GM21526 (cell line): ENCODE results near the gene IMPG2.

Experiments used
- ATAC-seq: cut with Tn5 transposase; IDR thresholded peaks from one replicate; pipeline ENCODE4 v1.9.1; 2021; ENCODE audit warnings: moderate library complexity; ENCODE audit not compliant: unreplicated experiment, low FRiP score

IMPG2 gene

DNA sequence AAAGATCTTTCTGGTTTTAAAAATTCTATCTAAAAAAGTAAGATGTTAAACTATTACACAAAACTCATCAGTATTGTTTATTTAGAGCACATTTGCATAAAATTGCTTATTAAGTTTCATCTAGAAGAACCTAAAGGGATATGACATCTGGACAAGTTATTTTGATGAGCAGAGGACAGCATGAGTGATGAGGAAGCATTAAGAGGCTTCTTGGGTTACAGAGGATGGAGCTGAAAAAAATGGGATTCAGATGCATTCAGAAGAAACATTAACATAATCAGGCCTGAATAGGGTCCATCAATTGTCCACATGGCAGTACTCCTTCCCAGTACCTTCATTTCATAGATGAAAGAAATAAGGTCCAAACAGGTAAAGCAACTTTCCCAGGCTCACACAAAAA is 41.6 kb downstream of the IMPG2 start:
- no peak for ATAC-seq

GRCh38 chr3:101273608-101274007 is 46.8 kb downstream of the IMPG2 start:
- no peak for ATAC-seq

DNA sequence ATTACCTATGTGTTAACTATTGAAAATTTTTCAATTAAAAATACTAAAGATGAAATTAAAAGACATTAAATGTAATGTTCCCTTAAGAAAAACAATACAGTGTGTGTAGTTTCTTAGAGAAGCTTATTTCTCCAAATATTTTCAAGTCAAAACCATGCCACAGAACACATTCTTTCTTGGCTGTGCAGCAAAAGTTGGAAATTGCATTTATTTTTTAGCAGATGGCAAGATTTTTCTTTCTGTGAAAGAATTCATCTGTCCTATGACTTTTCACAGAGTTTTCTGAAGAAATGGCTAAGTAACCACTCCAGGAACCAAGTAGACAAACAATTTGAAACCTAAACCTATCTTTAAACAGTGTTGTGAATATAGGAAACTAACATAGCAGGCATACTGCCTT is 47.2 kb downstream of the IMPG2 start:
- no peak for ATAC-seq

- ATAC-seq: no peak
Measured at GRCh38 chr3:101271728-101272127, 48.6 kb downstream of the IMPG2 start.

- no peak for ATAC-seq
Measured at GRCh38 chr3:101270149-101270548, 50.2 kb downstream of the IMPG2 start.

- ATAC-seq: no peak
Measured at GRCh38 chr3:101268971-101269671, 51.3 kb downstream of the IMPG2 start.

- ATAC-seq: no peak
Measured at GRCh38 chr3:101268141-101268540, 52.2 kb downstream of the IMPG2 start.

DNA sequence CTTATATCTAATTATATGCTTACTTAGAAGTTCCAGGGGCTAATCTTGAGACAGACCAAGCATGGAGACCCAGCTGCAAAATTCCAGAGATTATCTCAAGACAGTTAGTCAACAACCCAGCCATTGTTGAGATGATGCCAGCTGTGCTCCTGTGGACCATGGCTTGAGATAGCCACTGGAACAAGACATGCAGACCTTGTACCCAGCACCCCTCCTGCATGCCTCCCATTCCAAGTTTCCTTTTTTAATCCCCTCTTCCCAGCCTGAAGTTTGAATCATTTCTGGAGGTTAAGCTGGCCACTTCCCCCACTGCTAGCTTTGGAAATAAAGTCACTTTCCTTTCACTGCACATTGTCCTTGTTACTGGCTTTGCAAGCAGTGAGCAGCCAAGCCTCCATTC is 53.8 kb downstream of the IMPG2 start:
- ATAC-seq: no peak

- no peak for ATAC-seq
Measured at GRCh38 chr3:101266071-101266470, 54.3 kb downstream of the IMPG2 start.

- peak; percentile 88 for ATAC-seq
Measured at GRCh38 chr3:101262393-101263240, 57.8 kb downstream of the IMPG2 start.

GRCh38 chr3:101261506-101261905 is 58.9 kb downstream of the IMPG2 start:
- no peak for ATAC-seq

GRCh38 chr3:101259485-101260341 is 60.7 kb downstream of the IMPG2 start:
- no peak for ATAC-seq

DNA sequence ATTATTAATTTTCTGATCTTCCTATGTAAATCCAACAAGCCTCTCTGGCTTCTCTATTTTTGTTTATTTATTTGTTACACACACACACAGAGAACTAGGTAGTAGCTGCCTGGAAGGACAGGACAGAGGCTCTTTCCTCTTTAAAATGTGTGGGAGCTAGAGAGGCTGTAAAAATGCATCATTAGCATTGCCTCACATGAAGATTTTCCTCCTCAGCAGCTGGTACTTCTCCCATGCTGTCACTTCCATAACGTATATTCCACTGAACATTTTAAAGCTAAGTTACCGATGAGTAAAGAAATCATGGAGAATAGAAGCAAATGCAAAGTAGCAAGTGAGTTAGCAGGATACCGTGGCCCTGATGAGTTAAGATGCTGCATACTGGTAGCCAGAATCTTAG is 63.9 kb downstream of the IMPG2 start:
- ATAC-seq: no peak

- ATAC-seq: no peak
Measured at GRCh38 chr3:101255441-101255840, 64.9 kb downstream of the IMPG2 start.

DNA sequence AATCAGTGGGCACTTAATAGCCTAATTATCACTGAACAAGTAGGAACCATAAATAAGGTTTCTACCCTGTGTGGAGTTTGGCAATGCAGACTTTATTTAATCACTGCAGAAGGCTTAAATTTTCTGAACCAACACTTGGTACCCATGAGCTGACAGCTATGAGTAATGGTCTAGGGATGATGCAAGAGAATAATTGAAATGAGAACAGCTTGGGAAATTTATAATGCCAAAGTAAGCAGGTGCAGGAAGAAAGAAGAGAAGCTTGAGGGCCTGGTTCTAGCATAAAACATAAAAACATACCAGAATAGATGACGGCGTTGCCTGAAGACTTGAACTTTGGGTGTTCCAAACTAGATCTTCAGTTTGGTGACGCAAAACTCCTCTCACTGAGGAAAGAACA is 67.0 kb downstream of the IMPG2 start:
- ATAC-seq: no peak

- no peak for ATAC-seq
Measured at GRCh38 chr3:101252945-101253344, 67.4 kb downstream of the IMPG2 start.

GRCh38 chr3:101252307-101252706 is 68.1 kb downstream of the IMPG2 start:
- ATAC-seq: no peak

DNA sequence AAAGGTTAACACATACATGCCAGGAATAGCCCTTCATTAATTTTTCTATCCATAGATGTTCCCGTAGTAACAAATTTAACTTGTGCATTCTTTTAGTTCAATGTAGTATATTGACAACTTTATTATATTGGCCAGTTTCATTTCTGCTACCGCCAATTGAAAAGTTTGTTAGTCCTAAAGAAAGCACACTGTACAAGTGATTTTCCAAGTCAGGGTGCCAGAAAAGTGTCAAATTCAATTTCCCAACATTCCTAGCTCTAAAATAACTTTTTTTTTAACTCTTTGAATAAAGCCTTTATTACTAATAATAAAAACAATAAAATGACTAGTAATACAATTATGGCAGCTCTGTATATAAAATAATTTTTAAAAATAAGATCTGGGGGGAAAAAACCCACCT is 68.9 kb downstream of the IMPG2 start:
- no peak for ATAC-seq

DNA sequence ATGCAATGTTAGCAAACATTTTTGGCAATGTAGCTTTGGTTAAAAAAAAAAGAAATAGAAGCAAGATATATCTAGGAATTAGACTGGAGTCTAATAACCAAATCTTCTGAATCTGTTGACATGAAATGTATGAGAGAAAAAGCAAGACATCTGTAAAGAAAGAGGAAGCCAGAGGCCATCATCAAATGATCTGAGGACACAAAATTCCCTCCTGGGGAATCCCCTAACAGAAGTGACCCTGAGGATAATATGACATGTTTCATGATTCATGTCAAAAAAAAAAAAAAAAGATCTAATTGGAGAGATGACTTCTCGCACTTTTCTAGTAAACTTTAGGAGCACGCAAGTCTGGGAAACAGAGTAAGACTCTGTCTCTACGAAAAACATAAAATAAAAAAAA is 70.9 kb downstream of the IMPG2 start:
- ATAC-seq: no peak

DNA sequence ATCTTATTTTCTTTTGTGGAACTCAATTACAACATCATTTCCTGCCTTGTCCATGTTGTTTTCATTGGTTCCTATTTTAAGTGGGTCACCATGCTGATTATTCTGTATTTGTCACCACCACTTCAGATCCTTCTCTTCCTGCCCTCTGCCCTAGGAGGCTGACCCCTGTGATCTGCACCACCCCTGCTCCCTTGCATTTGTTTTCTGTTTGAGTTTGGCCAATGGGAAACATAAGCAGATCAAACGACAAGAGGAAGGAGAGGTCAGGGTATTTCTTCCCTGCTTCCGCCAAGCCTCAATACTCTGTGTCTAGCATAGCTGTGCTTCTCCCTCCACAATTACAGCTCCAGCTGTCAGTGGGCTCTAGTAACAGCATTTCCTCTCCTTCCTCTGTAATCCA is 71.6 kb downstream of the IMPG2 start:
- no peak for ATAC-seq

DNA sequence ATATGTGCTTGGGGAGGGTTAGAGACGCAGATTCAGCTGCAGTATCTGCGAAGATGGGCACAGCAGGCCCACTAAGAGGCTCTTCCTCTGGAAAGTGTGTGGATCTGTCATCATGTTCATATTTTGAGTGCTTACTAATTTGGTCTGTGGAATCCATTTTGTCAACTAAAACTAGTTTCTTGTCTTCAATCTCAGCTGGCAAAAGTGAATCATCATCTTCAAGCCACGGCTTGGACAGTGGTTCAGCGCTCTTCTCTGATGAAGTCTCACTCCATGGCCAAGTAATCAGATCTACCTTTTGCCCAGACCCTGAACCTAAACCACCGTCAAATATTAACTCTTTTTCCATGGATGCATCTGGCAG is 76.2 kb downstream of the IMPG2 start:
- no peak for ATAC-seq
